Measurements from ENCODE around the gene HIP1R. TPM values are rescaled to one million over a fixed set of nuclear protein-coding genes. Genes with fewer than 3 reads are reported as not detected.

The HIP1R gene
- total and polyA plus RNA-seq, 2 of the 8 experiments (the other 6 are each of a cell fraction or from before 2014, with no cell fraction given): 11.2 to 14.5 TPM

DNA sequence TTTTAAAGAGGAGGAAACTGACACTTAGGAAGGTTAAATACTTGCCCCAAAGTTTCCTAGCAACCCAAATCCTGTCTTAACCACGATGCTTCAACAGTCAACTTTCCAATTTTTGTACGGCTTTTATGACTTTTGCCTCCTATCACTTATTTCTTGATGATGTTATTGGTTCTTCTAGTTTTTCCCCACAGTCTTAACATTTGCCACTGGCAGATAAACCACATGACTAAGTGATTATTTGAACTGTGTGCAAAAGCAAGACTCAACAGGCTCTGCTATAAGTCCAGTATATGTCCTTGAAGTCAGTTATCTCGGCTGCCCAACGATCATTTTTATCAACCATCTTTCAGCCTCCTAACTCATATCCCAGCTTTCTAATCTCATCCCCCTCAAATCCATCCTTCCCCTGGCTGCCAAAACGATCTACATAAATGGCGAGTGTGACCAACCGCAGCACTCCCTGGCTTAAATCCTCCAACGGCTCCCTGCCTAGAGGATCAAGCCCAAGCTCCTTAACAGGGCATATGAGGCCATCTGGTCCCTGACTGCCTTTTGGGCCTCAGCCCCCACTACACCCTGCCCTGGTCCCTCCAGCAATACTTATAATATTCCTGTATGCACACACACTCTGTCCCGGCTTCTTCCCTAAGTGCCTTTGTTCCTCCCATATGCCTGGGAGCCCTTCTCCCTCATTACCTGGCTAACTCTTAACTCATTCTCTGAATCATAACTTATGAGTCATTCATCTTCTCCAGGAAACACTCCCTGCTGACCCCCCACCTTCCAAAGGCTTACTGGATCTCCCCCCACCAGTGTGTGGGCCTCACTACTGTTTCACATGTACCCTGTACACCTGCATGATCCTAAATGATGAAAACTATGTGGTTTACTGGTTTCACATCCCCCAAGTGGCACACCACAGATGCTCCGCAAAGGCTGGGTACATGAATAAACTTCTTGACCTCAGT, 51.9 kb downstream of the HIP1R start (continued):
- TF ChIP-seq RFX5 (IDR thresholded peaks at IDR 0.05; ENCODE audit: borderline replicate concordance, low read depth, low read length) (no peak), NRF1 (IDR thresholded peaks at IDR 0.05; ENCODE audit: low read depth, low read length) (no peak), TBP (IDR thresholded peaks at IDR 0.05; ENCODE audit: low read depth, low read length) (no peak), BACH1 (IDR thresholded peaks at IDR 0.05; ENCODE audit: low read length) (no peak), EGR1 (IDR thresholded peaks at IDR 0.05; ENCODE audit: borderline replicate concordance, low read depth, low read length) (no peak), KDM1A (IDR thresholded peaks at IDR 0.05; ENCODE audit: borderline replicate concordance, low read length) (no peak), BRCA1 (IDR thresholded peaks at IDR 0.05; ENCODE audit: low read depth, low read length) (no peak), JUND (IDR thresholded peaks at IDR 0.05; ENCODE audit: low read length) (no peak)
- TF ChIP-seq, protein P1, sequence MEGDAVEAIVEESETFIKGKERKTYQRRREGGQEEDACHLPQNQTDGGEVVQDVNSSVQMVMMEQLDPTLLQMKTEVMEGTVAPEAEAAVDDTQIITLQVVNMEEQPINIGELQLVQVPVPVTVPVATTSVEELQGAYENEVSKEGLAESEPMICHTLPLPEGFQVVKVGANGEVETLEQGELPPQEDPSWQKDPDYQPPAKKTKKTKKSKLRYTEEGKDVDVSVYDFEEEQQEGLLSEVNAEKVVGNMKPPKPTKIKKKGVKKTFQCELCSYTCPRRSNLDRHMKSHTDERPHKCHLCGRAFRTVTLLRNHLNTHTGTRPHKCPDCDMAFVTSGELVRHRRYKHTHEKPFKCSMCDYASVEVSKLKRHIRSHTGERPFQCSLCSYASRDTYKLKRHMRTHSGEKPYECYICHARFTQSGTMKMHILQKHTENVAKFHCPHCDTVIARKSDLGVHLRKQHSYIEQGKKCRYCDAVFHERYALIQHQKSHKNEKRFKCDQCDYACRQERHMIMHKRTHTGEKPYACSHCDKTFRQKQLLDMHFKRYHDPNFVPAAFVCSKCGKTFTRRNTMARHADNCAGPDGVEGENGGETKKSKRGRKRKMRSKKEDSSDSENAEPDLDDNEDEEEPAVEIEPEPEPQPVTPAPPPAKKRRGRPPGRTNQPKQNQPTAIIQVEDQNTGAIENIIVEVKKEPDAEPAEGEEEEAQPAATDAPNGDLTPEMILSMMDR (IDR thresholded peaks at IDR 0.05; ENCODE audit: control extremely low read depth in 1 of 3, insufficient read depth in 1 of 3, low read depth in 1 of 3, low read length in 3 of 3): no peak
